GM18520 (cell line): ENCODE data around the gene AVL9.
"Not testable (repeated sequence)": the region's sequence is repeated elsewhere in the genome, so short reads cannot be mapped to it uniquely, and the experiment has no call there.

Experiments used
- ATAC-seq: cut with Tn5 transposase; IDR thresholded peaks from one replicate; pipeline ENCODE4 v1.9.1; 2021; ENCODE audit not compliant: unreplicated experiment

Gene AVL9

GRCh38 chr7:32494946-32495297 lies 367 bp upstream of the AVL9 start:
- ATAC-seq, result peak; percentile 13

GRCh38 chr7:32496052-32496813 lies 944 bp downstream of the AVL9 start:
- no peak for ATAC-seq

DNA sequence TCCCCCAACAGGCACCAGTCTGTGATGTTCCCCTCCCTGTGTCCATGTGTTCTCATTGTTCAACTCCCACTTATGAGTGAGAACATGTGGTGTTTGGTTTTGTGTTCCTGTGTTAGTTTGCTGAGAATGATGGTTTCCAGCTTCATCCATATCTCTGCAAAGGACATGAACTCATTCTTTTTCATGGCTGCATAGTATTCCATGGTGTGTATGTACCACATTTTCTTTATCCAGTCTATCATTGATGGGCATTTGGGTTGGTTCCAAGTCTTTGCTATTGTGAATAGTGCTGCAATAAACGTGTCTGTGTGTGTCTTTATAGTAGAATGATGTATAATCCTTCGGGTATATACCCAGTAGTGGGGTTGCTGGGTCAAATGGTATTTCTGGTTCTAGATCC lies 4.5 kb downstream of the AVL9 start:
- ATAC-seq, result not testable (repeated sequence)

DNA sequence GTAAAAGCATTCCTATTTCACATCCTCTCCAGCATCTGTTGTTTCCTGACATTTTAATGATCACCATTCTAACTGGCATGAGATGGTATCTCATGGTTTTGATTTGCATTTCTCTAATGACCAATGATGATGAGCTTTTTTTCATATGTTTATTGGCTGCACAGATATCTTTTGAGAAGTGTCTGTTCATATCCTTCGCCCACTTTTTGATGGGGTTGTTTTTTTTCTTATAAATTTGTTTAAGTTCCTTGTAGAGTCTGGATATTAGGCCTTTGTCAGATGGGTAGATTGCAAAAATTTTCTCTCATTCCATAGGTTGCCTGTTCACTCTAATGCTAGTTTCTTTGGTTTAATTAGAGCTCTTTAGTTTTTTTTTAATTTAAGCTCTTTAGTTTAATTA lies 4.9 kb downstream of the AVL9 start:
- not testable (repeated sequence) for ATAC-seq

- ATAC-seq, result peak; percentile 59
These were observed 5.6 kb downstream of the AVL9 start for GRCh38 chr7:32500922-32501341.

- no peak for ATAC-seq
These were observed 6.2 kb downstream of the AVL9 start for GRCh38 chr7:32501522-32501921.

DNA sequence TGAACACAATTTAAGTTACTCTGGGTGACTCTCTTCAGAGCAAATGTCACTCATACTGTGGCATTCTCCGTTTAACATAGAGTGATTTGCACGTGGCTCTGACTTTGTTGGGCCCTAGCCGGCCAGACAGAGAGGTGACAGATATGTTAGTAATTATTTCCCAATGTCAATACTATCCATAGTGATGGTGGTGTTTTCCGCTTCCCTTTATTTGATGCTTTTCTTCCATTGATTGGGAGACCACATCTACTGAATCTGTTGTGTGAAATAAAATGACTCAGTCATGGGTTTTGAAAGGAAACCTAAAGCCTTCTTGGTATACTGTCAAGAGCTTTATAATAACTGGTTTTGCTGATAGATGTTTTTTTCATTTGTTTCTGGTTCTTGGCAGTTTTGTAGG lies 7.4 kb downstream of the AVL9 start:
- ATAC-seq, result no peak

- peak; percentile 47 for ATAC-seq
These were observed 11.2 kb downstream of the AVL9 start for GRCh38 chr7:32506266-32507054.

DNA sequence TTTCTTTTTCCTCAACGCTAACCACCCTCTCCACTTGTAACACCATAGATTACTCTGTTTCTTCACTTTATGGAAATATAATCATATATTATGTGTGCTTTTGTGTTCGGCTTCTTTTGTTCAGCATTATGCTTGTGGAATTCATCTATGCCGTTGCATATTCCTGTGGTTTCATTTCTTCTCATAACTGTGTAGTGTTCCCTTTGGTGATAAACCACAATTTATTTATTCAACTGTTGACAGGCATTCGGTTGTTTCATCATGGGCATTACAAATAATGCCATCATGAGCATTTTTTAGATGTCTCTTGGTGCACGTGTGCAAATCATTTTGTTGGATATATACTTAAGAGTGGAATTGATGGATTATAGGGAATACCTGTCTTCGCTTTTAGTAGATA lies 12.1 kb downstream of the AVL9 start:
- no peak for ATAC-seq

- no peak for ATAC-seq
These were observed 16.5 kb downstream of the AVL9 start for GRCh38 chr7:32511791-32512190.

GRCh38 chr7:32513210-32513609 lies 17.9 kb downstream of the AVL9 start:
- ATAC-seq, result no peak

DNA sequence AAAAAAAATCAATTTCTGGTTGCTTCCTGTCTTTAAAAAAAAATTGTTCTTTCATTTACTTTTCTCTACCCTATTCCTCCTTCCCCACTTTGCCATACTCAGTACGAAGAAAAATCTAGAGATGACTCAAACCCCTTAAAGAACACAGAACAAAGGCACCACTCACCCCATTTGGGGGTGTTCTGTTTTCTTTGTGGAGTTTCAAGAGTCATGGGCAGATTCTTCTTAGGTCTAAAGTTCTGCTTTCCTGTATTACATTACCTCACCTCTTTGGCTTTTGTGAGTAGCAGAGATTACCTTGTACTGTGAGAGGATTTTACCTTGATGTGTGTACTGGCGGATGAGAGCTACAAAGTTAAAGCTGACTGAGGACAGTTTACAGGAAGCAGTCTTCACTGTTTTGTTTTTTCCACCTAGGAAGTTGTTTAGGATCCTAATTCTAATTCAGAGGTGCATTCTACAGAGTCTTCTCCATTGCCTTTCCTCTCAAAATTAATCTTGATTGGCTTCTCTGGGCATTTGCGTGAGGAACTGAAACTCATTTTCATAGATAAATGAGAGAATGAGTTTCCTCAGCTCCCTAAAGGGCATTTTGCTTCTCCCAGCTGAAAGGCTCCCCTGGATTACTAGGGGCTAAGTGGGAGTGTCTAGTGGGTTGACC lies 20.7 kb downstream of the AVL9 start:
- peak; percentile 74 for ATAC-seq

DNA sequence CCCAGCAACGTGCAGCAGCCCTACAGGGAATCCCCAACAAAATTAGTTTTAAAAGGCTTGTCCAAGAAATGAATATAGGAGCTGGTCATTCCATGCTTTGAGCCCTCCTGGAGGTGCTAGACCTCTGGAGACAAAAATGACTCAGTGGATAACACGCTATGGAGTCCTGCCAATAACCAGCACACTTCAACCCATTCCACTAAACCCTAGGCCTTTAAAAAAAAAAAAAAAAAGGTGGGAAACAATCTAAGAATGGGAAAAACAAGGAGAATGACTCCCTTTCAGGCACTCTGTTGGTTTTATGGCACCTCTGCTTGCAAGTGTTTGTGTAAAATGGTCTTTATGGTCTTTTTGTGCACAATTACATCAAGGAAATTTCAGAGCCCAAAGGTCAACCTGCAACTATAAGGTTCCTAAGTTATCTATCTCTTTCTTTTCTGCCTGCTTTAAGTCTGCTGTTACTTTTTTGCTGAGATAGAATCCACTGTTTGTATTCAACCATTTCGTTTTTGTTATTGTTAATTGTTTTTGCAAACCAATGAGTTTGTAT lies 21.3 kb downstream of the AVL9 start:
- no peak for ATAC-seq

GRCh38 chr7:32518534-32519140 lies 23.3 kb downstream of the AVL9 start:
- no peak for ATAC-seq

DNA sequence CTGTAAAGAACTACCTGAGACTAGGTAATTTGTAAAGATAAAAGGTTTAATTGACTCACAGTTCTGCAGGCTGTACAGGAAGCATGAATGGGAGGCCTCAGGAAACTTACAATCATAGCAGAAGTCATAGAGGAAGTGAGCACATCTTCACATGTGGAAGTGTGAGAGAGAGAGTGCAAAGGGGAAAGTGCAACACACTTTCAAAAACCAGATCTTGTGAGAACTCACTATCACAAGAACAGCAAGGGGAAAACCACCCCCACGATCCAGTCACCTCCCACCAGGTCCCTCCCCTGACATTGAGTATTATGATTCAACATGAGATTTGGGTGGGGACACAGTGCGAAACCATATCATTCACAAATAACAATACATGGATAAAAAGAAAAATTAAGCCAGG lies 24.5 kb downstream of the AVL9 start:
- ATAC-seq, result no peak

DNA sequence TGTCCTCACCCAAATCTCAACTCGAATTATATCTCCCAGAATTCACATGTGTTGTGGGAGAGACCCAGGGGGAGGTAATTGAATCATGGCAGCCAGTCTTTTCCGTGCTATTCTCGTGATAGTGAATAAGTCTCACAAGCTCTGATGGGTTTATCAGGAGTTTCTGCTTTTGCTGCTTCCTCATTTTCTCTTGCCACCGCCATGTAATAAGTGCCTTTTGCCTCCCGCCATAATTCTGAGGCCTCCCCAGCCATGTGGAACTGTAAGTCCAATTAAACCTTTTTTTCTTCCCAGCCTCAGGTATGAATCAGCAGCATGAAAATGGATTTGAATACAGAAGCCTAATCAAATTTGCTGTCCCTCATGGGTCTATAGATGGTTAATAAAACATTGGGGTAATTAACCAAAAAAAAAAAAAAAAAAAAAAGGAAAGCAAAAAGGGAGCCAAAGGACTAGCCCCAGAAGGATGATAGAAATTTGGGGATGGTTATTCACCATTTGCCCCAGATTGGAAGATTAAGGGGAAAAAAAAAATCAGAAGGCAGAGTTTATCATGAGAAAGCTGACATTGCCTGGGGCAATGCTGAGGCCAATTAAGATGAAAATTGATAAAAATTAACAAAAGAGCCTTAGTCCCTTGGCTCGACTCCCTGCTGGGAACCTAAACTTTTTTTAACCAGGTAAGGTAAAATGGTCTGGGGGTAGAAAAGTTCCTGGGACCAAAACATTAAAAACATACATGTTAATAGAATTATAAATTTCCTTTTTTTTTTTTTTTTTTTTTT lies 27.6 kb downstream of the AVL9 start:
- no peak for ATAC-seq

GRCh38 chr7:32524631-32525030 lies 29.3 kb downstream of the AVL9 start:
- no peak for ATAC-seq

DNA sequence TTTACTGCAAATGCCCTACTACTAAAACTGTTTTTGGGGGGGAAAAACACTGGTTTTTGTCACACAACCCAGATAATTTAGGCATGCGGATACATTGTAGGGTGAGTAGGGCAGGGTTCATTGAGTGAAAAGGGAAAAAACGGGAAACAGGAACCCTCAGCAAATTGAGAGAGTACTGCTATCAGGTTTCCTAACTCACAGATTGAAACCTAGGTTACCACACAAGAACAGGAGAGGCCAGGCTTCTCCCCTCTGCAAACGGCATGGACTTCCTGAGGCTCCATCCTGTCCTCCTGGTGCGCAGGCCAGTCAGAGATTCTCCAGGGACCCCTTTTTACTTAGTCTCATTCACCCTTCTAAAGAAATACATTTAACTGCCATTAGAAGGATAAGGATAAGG lies 30.6 kb downstream of the AVL9 start:
- ATAC-seq, result no peak

- no peak for ATAC-seq
These were observed 36.1 kb downstream of the AVL9 start for GRCh38 chr7:32531402-32531801.

DNA sequence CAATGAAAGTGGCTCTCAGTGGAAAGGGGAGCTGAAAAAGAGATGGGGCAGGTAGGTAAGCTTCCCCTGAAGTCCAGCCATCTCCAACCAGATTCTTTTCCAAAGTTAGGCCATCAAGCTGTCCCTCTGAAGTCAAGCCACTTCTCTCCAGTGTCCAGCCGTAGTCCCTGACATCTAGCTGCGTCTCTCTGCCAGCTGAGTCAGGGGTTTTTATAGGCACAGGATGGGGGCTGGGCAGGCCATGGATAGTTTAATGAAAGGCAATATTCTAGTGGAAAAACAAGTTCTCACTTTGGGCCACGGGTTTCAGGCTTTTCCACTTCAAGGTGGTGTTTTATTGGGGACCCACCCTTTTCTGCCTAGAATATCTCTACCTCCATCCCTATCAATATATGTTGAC lies 36.8 kb downstream of the AVL9 start:
- no peak for ATAC-seq
